H1 (cell line): Measurements from ENCODE around the gene SERPINB6. TPM values are rescaled to one million over a fixed set of nuclear protein-coding genes. Genes with fewer than 3 reads are reported as not detected.

Experiments
- ASH2L ChIP-seq: fragments of 200-600, 300-600 bp; sonication (generic); IDR thresholded peaks from one replicate; pipeline ENCODE4 v1.7.1; 2017; ENCODE audit warnings: low read length
- BACH1 ChIP-seq: IDR thresholded peaks from 2 replicates; pipeline ENCODE4 v1.6.1; 2012; ENCODE audit warnings: low read length, improper control_type of control experiment
- CREB1 ChIP-seq: IDR thresholded peaks from 2 replicates; pipeline ENCODE4 v1.6.1; 2012; ENCODE audit warnings: inconsistent platforms
- CTCF ChIP-seq, 3 experiments: IDR thresholded peaks; 1 replicate in 2 of 3; 2 replicates in 1 of 3; pipeline versions ENCODE4 v1.5.1 to v1.6.1; 2011; ENCODE audit warnings: low read length in 3 of 3, mild to moderate bottlenecking in 3 of 3, inconsistent platforms in 2 of 3, low read depth in 1 of 3, moderate library complexity in 1 of 3; ENCODE audit not compliant: insufficient read depth in 1 of 3; ENCODE audit errors: control extremely low read depth in 1 of 3
- E2F6 ChIP-seq: IDR thresholded peaks from 2 replicates; pipeline ENCODE4 v1.6.1; 2012; ENCODE audit warnings: inconsistent platforms
- EZH2 ChIP-seq: fragments of 200-600 bp; sonication (generic); IDR thresholded peaks from 2 replicates; pipeline ENCODE4 v1.7.1; 2012; ENCODE audit warnings: low read depth, mild to moderate bottlenecking, moderate library complexity, low read length, inconsistent platforms; ENCODE audit not compliant: severe bottlenecking
- HDAC2 ChIP-seq, 2 experiments: fragments of 300-600 bp in 1 of 2; sonication (generic) in 1 of 2; IDR thresholded peaks; 2 replicates each; pipeline ENCODE4 v1.6.1; 2011 to 2012; ENCODE audit warnings: low read depth in 2 of 2, low read length in 2 of 2, mild to moderate bottlenecking in 2 of 2, moderate library complexity in 2 of 2, borderline replicate concordance in 1 of 2, inconsistent platforms in 1 of 2
- HDAC6 ChIP-seq: IDR thresholded peaks from one replicate; pipeline ENCODE4 v1.7.1; 2012; ENCODE audit warnings: low read depth, mild to moderate bottlenecking, inconsistent platforms, low read length, moderate library complexity
- JUND ChIP-seq: IDR thresholded peaks from 2 replicates; pipeline ENCODE4 v1.6.1; 2011; ENCODE audit warnings: mild to moderate bottlenecking, improper control_type of control experiment, low read length
- KDM1A ChIP-seq: fragments of 200-600, 300-600 bp; sonication (generic); IDR thresholded peaks from 2 replicates; pipeline ENCODE4 v1.7.1; 2016; ENCODE audit warnings: mild to moderate bottlenecking, low read length, borderline replicate concordance
- MAX ChIP-seq: IDR thresholded peaks from 2 replicates; pipeline ENCODE4 v1.6.1; 2012; ENCODE audit warnings: inconsistent platforms
- PHF8 ChIP-seq: fragments of 200-600 bp; sonication (generic); conservative IDR thresholded peaks from 2 replicates; pipeline ENCODE4 v1.7.1; 2012; ENCODE audit warnings: low read depth, mild to moderate bottlenecking, inconsistent platforms, low read length, moderate library complexity
- SAP30 ChIP-seq: fragments of 300-600 bp; sonication (generic); IDR thresholded peaks from 2 replicates; pipeline ENCODE4 v1.7.1; 2012; ENCODE audit warnings: low read length, moderate library complexity, mild to moderate bottlenecking, inconsistent platforms; ENCODE audit not compliant: insufficient read depth, insufficient replicate concordance
- SP1 ChIP-seq: IDR thresholded peaks from 2 replicates; pipeline ENCODE4 v1.6.1; 2011; ENCODE audit warnings: low read depth, low read length
- SUZ12 ChIP-seq: fragments of 200-600 bp; sonication (generic); IDR thresholded peaks from 2 replicates; pipeline ENCODE4 v1.6.1; 2012; ENCODE audit warnings: mild to moderate bottlenecking, inconsistent platforms, low read length, moderate library complexity, mixed read lengths
- TAF1 ChIP-seq: IDR thresholded peaks from 2 replicates; pipeline ENCODE4 v1.6.1; 2011; ENCODE audit warnings: mild to moderate bottlenecking, low read depth, low read length
- ZNF274 ChIP-seq: IDR thresholded peaks from 2 replicates; pipeline ENCODE4 v1.7.0; 2012; ENCODE audit warnings: low read length, borderline replicate concordance; ENCODE audit errors: extremely low read depth
- polyA plus RNA-seq, 7 experiments: library from polyadenylated mRNA; depleted of rRNA in 3 of 7; stranded (reverse) in 5 of 7; unstranded in 2 of 7; fragments of >200 nt in 5 of 7; fragments of 200-250 nt in 2 of 7; gene quantifications; 1 replicate in 5 of 7; 2 replicates in 1 of 7; 4 replicates in 1 of 7; pipeline versions ENCODE4 v1.2.1 to v1.2.3, GENCODE V29; 2011 to 2013; ENCODE audit warnings: missing spikeins in 2 of 7, mixed read lengths in 2 of 7
- total RNA-seq: library from RNA; stranded (reverse); fragmentation: NEBNext Ultra II Directional; extraction: Animal tissue kit (Norgen Biotek cat#: 25700); gene quantifications from 2 replicates; pipeline ENCODE4 v1.2.1, GENCODE V29; 2021

The SERPINB6 gene
- total and polyA plus RNA-seq, 2 of the 8 experiments (the other 6 are each of a cell fraction or from before 2014, with no cell fraction given) = 27.2 to 29.4 TPM

- TF ChIP-seq CTCF (IDR thresholded peaks at IDR 0.05; ENCODE audit: control extremely low read depth in 1 of 3, insufficient read depth in 1 of 3, low read depth in 1 of 3, low read length in 3 of 3) = no peak
- no peak for TF ChIP-seq KDM1A
- no peak for TF ChIP-seq ASH2L
- peak; percentile 26; the same call in 1 of the 2 replicates for TF ChIP-seq PHF8
- TF ChIP-seq BACH1 = no peak
- TF ChIP-seq MAX = no peak
- TF ChIP-seq SAP30 = no peak
- TF ChIP-seq HDAC6 = no peak
- no peak for TF ChIP-seq JUND
- TF ChIP-seq CREB1 = no peak
- no peak for TF ChIP-seq SP1
- TF ChIP-seq EZH2 = no peak
- TF ChIP-seq ZNF274 = no peak
- no peak for TF ChIP-seq SUZ12
- 0 out of 4 replicates have a peak, but pooled peaks of 1 of the 2 experiments have one; percentile 31 for TF ChIP-seq HDAC2 (IDR thresholded peaks at IDR 0.05; ENCODE audit: borderline replicate concordance in 1 of 2, low read depth in 2 of 2, low read length in 2 of 2)
- no peak for TF ChIP-seq E2F6
- TF ChIP-seq TAF1 = 0 out of 2 replicates have a peak, but pooled peaks have one; percentile 20
Measured at GRCh38 chr6:2971420-2972218, at the start of gene SERPINB6 (continued).
